LNCaP clone FGC (cell line): Measurements from ENCODE around the gene PTP4A2.
A peak's percentile ranks its signal among the peaks of the same experiment; 100 is the strongest.

Source experiments
- DNase-seq: peaks from one replicate; pipeline ENCODE4 v3.0.0-alpha.2; 2011; ENCODE audit warnings: low read depth
- H3K4me3 ChIP-seq: 2 replicates; pipeline ENCODE4 v1.5.1; 2011; ENCODE audit warnings: mild to moderate bottlenecking, low read depth, low read length, control low read depth
- CTCF ChIP-seq: IDR thresholded peaks from 2 replicates; pipeline ENCODE4 v1.5.1; 2012; ENCODE audit warnings: mild to moderate bottlenecking; ENCODE audit not compliant: control insufficient read depth, insufficient read depth; ENCODE audit errors: extremely low read depth

PTP4A2 gene

GRCh38 chr1:31938184-31938975, at the start of gene PTP4A2:
PTP4A2 (minus strand) TSS chr1:31938368; CDS start chr1:31919065, 19,303 bp downstream.
- peak within 1 kb of the TSS; percentile 76 for H3K4me3 ChIP-seq
- TF ChIP-seq CTCF: peak; percentile 73
- peak; percentile 91 for DNase-seq

- H3K4me3 ChIP-seq: no peak overlapping the region
- no peak for TF ChIP-seq CTCF
- no peak for DNase-seq
Measured at GRCh38 chr1:31987135-31987619, 49.0 kb upstream of the PTP4A2 start.

- TF ChIP-seq CTCF: no peak
- no peak for DNase-seq
- no peak overlapping the region for H3K4me3 ChIP-seq
Measured at GRCh38 chr1:31985430-31985829, 47.3 kb upstream of the PTP4A2 start.

- no peak overlapping the region for H3K4me3 ChIP-seq
- no peak for DNase-seq
- TF ChIP-seq CTCF: no peak
Measured at GRCh38 chr1:31984419-31985347, 46.5 kb upstream of the PTP4A2 start.

- TF ChIP-seq CTCF: no peak
- no peak for DNase-seq
- H3K4me3 ChIP-seq: no peak overlapping the region
Measured at GRCh38 chr1:31981972-31982371, 43.8 kb upstream of the PTP4A2 start.

- DNase-seq: no peak
- TF ChIP-seq CTCF: no peak
- no peak overlapping the region for H3K4me3 ChIP-seq
Measured at GRCh38 chr1:31981456-31981839, 43.3 kb upstream of the PTP4A2 start.
